DND-41 (cell line): ENCODE measurements around the gene CLP1.

Experiments used
- ATAC-seq: fragments of 200-7000 bp; cut with Tn5 transposase; 3 replicates; pipeline ENCODE4 v1.9.1; 2021; ENCODE audit warnings: low read depth; ENCODE audit not compliant: insufficient read depth
- DNase-seq: peaks from one replicate; pipeline ENCODE4 v3.0.0-alpha.2; 2020
- H2AFZ ChIP-seq: 2 replicates; pipeline ENCODE4 v1.6.0; 2012; ENCODE audit warnings: low read depth, low read length
- H3K27ac ChIP-seq: 2 replicates; pipeline ENCODE4 v1.5.1; 2012; ENCODE audit warnings: low read length, inconsistent platforms
- H3K27me3 ChIP-seq: fragments of 200-600 bp; sonication (generic); 2 replicates; pipeline ENCODE4 v1.6.0; 2012; ENCODE audit warnings: low read length, mild to moderate bottlenecking, inconsistent platforms; ENCODE audit not compliant: insufficient read depth, poor library complexity
- H3K36me3 ChIP-seq: 2 replicates; pipeline ENCODE4 v1.5.1; 2012; ENCODE audit warnings: low read length, inconsistent platforms; ENCODE audit not compliant: insufficient read depth
- H3K4me1 ChIP-seq: 2 replicates; pipeline ENCODE4 v1.5.1; 2012; ENCODE audit warnings: mild to moderate bottlenecking, low read length; ENCODE audit not compliant: insufficient read depth
- H3K4me2 ChIP-seq: 2 replicates; pipeline ENCODE4 v1.6.0; 2012; ENCODE audit warnings: mild to moderate bottlenecking, moderate library complexity, low read length, inconsistent platforms; ENCODE audit not compliant: insufficient read depth
- H3K4me3 ChIP-seq, 2 experiments: fragments of 200-600 bp in 1 of 2; shearing (Covaris generic) in 1 of 2; 2 replicates each; pipeline ENCODE4 v1.5.1; 2012 to 2016; ENCODE audit warnings: inconsistent platforms in 2 of 2, low read length in 2 of 2, mild to moderate bottlenecking in 2 of 2, low read depth in 1 of 2, moderate library complexity in 1 of 2
- H3K79me2 ChIP-seq: 2 replicates; pipeline ENCODE4 v1.6.0; 2012; ENCODE audit warnings: low read length, inconsistent platforms; ENCODE audit not compliant: insufficient read depth
- H3K9ac ChIP-seq: 2 replicates; pipeline ENCODE4 v1.6.0; 2012; ENCODE audit warnings: low read depth, mild to moderate bottlenecking, inconsistent platforms, low read length, moderate library complexity
- H3K9me3 ChIP-seq: 2 replicates; pipeline ENCODE4 v1.5.1; 2012; ENCODE audit warnings: low read length, moderate library complexity, mild to moderate bottlenecking, inconsistent platforms; ENCODE audit not compliant: insufficient read depth, severe bottlenecking
- H4K20me1 ChIP-seq: 2 replicates; pipeline ENCODE4 v1.6.0; 2012; ENCODE audit warnings: low read length; ENCODE audit not compliant: insufficient read depth
- EZH2 ChIP-seq: IDR thresholded peaks from 3 replicates; pipeline ENCODE4 v1.6.1; 2012; ENCODE audit warnings: borderline replicate concordance, low read depth, mild to moderate bottlenecking, moderate library complexity, low read length, inconsistent platforms; ENCODE audit not compliant: severe bottlenecking
- TF ChIP-seq, protein P1 (sequence below): IDR thresholded peaks from 2 replicates; pipeline ENCODE4 v1.5.1; 2012; ENCODE audit warnings: borderline replicate concordance, low read length, moderate library complexity, mild to moderate bottlenecking; ENCODE audit not compliant: poor library complexity, severe bottlenecking; ENCODE audit errors: extremely low read depth

The CLP1 gene

DNA sequence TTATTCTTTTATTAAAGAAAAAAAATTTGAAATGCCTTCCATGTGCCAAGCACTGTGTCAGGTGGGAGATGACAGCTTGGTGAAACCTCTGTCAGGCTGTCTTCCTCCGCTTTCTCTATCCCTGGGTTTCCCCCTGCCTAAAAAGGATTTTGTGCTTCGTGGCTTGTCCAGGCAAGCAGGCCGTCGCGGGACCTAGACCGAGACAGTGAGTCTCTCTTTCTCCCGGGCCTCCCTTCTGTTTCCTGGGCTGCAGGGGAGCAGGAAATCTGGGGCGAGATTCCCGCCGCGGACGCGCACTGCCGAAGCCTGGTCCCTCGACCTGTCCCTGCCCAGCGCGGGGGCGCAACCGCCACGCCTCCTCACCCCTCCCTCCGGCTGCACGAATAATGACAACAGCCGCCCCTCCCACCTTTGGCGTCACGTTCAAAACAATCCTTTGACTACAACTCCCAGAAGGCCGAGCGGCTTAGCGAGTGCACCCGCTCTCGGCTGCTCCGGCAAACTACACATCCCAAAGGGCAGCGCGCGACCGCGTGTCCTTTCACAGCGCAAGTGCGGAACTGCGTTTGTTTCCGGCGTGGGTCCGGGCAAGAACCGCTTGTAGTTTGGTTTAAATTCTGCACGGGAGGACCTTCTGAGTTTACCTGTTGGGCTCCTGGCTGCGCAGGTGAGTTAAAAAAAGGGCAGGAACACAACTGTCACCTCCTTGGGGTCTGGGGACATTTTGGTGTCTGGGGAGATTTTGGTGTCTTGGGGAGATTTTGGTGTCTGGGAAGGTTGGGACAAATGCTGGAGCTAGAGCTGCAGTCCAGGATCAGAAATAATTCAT is at the start of gene CLP1:
Gene CLP1 (plus strand): TSS at position 569 of the 829 bp plus-strand sequence. CDS start 1,715 bp downstream, outside the sequence.
- Histone ChIP-seq H4K20me1 (0 out of 2 replicates have a peak, but pooled peaks cover 11% of the 10 kb centered on the region), H3K27me3 (no peaks in the 10 kb centered on the region), H3K4me1 (peaks cover 42% of the 10 kb centered on the region), H3K79me2 (peaks cover 36% of the 10 kb centered on the region), H2AFZ (peak within 1 kb of the TSS; percentile 99), H3K4me3 (peak within 1 kb of the TSS; percentile 88 to 94), H3K9ac (peak within 1 kb of the TSS; percentile 72), H3K36me3 (peaks cover 29% of the 10 kb centered on the region), H3K27ac (peak within 1 kb of the TSS; percentile 94), H3K4me2 (peak within 1 kb of the TSS; percentile 85), H3K9me3 (no peaks in the 10 kb centered on the region)
- DNase-seq, result peak; percentile 99
- TF ChIP-seq, protein P1, sequence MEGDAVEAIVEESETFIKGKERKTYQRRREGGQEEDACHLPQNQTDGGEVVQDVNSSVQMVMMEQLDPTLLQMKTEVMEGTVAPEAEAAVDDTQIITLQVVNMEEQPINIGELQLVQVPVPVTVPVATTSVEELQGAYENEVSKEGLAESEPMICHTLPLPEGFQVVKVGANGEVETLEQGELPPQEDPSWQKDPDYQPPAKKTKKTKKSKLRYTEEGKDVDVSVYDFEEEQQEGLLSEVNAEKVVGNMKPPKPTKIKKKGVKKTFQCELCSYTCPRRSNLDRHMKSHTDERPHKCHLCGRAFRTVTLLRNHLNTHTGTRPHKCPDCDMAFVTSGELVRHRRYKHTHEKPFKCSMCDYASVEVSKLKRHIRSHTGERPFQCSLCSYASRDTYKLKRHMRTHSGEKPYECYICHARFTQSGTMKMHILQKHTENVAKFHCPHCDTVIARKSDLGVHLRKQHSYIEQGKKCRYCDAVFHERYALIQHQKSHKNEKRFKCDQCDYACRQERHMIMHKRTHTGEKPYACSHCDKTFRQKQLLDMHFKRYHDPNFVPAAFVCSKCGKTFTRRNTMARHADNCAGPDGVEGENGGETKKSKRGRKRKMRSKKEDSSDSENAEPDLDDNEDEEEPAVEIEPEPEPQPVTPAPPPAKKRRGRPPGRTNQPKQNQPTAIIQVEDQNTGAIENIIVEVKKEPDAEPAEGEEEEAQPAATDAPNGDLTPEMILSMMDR, result no peak
- no peak for TF ChIP-seq EZH2
- peak; percentile 97 for ATAC-seq

DNA sequence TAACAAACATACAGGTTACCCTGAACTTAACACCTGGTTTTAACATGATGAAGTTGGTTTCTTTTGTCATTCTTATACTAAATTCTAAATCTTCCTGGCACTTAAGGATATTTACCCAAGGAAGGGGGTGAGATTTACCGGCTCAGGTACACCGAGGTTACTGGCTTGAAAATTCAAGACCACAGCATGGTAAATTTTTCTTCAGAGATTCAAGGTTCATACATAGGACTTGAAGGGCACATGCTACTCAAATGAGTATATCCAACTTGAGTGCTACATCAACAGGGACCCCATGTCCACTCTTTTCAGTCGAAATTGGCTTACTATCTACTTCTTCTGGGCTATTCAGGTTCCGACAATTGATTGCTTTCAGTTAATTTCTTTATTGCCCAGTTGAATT is 47.4 kb upstream of the CLP1 start:
- ATAC-seq, result no peak

DNA sequence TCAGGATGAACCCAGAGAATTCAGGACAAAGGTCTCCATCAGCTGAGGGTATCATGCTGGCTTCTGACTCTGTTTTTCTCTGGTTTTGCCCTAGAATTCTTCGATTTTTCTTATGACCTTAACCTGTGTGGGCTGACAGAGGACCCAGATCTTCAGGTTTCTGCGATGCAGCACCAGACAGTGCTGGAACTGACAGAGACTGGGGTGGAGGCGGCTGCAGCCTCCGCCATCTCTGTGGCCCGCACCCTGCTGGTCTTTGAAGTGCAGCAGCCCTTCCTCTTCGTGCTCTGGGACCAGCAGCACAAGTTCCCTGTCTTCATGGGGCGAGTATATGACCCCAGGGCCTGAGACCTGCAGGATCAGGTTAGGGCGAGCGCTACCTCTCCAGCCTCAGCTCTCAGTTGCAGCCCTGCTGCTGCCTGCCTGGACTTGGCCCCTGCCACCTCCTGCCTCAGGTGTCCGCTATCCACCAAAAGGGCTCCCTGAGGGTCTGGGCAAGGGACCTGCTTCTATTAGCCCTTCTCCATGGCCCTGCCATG is 43.3 kb upstream of the CLP1 start:
- no peak for DNase-seq
- no peaks in the 10 kb centered on the region for H3K27me3 ChIP-seq
- TF ChIP-seq EZH2, result no peak
- TF ChIP-seq, protein P1, result no peak
- H3K4me3 ChIP-seq, result no peak overlapping the region
- H2AFZ ChIP-seq, result no peak overlapping the region
- no peaks in the 10 kb centered on the region for H3K36me3 ChIP-seq
- 0 out of 3 replicates have a peak, but pooled peaks have one; percentile 31 for ATAC-seq
- H3K9me3 ChIP-seq, result peaks cover 2% of the 10 kb centered on the region
- no peaks in the 10 kb centered on the region for H3K79me2 ChIP-seq
- no peak overlapping the region for H3K27ac ChIP-seq
- H4K20me1 ChIP-seq, result no peaks in the 10 kb centered on the region
- no peak overlapping the region for H3K9ac ChIP-seq
- H3K4me1 ChIP-seq, result no peaks in the 10 kb centered on the region
- H3K4me2 ChIP-seq, result no peak overlapping the region

More for the DNA sequence above, 47.4 kb upstream of the CLP1 start:
- no peak overlapping the region for H3K9ac ChIP-seq
- no peak overlapping the region for H3K4me2 ChIP-seq
- H3K36me3 ChIP-seq, result no peaks in the 10 kb centered on the region
- no peaks in the 10 kb centered on the region for H4K20me1 ChIP-seq
- no peaks in the 10 kb centered on the region for H3K27me3 ChIP-seq
- peaks cover under 1% of the 10 kb centered on the region for H3K4me1 ChIP-seq
- no peak overlapping the region for H3K4me3 ChIP-seq
- DNase-seq, result no peak
- no peak overlapping the region for H3K27ac ChIP-seq
- H3K79me2 ChIP-seq, result no peaks in the 10 kb centered on the region
- TF ChIP-seq, protein P1, result no peak
- TF ChIP-seq EZH2, result no peak
- no peaks in the 10 kb centered on the region for H3K9me3 ChIP-seq
- H2AFZ ChIP-seq, result no peak overlapping the region
